GM12872 (cell line): ENCODE measurements around the gene OXER1.

Source experiments
- CTCF ChIP-seq: IDR thresholded peaks from 3 replicates; pipeline ENCODE4 v1.5.1; 2011; ENCODE audit warnings: low read depth, mild to moderate bottlenecking, low read length, moderate library complexity; ENCODE audit not compliant: insufficient read depth

Gene OXER1

GRCh38 chr2:42793334-42794270 lies 29.7 kb upstream of the OXER1 start:
- no peak for TF ChIP-seq CTCF

DNA sequence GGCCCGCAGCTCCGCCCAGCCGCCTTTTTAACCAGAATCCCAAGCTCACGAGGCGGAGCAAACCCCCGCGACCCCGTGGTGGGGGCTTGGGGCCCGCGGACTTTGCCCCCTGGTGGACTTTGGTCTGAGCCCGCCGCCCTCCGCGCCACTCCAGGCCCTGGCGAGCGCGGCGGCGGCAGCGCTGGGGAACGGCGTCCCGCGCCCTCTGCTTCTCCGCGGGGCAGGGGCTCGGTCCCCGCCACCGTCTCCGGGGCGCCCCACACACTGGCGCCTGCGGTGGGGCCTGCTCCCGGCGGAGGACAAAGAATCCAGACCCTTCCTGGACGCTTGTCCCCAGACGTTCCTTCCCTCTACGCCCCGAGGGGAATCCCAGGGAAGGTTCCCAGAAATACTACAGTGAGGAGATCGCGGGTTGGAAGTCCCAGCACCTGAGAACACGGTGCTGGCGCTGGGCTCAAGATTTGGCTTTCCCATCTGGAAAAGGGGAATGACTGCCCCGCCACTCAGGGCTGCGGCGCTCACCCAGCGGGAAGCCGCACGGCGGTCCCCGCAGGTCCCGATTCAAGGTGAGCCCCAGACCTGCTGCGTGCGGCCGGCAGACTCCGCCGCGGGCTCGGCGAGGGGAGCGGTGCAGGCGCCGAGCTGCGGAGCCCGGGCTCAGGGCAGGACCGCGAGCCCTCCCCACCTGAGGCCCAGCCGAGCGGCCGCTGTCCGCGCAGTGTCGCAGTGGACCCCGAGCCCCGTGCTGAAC lies 28.8 kb upstream of the OXER1 start, which contains the start of gene HAAO:
Gene HAAO, minus strand, starts transcription at position 1 of the 751 bp plus-strand sequence. CDS start 47 bp downstream, outside the sequence.
- TF ChIP-seq CTCF: no peak

GRCh38 chr2:42792087-42792582 lies 28.2 kb upstream of the OXER1 start:
- TF ChIP-seq CTCF: no peak

GRCh38 chr2:42791606-42792005 lies 27.7 kb upstream of the OXER1 start:
- TF ChIP-seq CTCF: no peak

GRCh38 chr2:42789751-42790150 lies 25.8 kb upstream of the OXER1 start:
- no peak for TF ChIP-seq CTCF

GRCh38 chr2:42788882-42789281 lies 24.9 kb upstream of the OXER1 start:
- TF ChIP-seq CTCF: no peak

DNA sequence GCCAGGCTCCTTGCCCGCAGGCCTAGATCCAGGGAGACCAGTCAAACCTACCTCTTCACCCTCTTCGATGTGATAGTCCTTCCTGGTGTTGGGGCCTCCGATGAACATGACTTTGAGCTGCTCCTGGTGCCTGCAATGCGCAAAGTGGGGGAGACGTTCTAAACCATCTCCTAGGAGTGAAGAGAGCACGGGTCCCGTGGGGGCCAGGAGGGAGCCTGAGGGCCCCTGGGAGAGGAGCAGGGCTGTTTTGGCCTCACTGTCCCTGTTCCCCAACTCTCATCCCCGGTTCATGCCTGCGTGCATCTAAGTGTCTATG lies 24.5 kb upstream of the OXER1 start:
- no peak for TF ChIP-seq CTCF
